CD14-positive monocyte (primary cell): ENCODE results near the gene MAP3K1. TPM values are rescaled to one million over a fixed set of nuclear protein-coding genes. Genes with fewer than 3 reads are reported as not detected.

ENCODE experiments used
- DNase-seq, 3 donors: peaks; one replicate each; pipeline ENCODE4 v3.0.0-alpha.2; 2011 to 2022
- H2AFZ ChIP-seq: 2 replicates; pipeline ENCODE4 v1.6.0; 2012; ENCODE audit warnings: mild to moderate bottlenecking, low read depth, low read length, inconsistent platforms; ENCODE audit not compliant: insufficient read depth, poor library complexity, severe bottlenecking
- H3K27ac ChIP-seq, 2 donors: 1 replicate in 1 of 2; 2 replicates in 1 of 2; pipeline ENCODE4 v1.5.1; 2012 to 2013; ENCODE audit warnings: low read length in 2 of 2, control low read depth in 1 of 2, inconsistent platforms in 1 of 2, low read depth in 1 of 2, mild to moderate bottlenecking in 1 of 2
- H3K27me3 ChIP-seq, 2 donors: one replicate each; pipeline versions ENCODE4 v1.6.0 to v1.6.1; 2011 to 2013; ENCODE audit warnings: low read length in 2 of 2; ENCODE audit not compliant: control insufficient read depth in 2 of 2, insufficient read depth in 2 of 2
- H3K36me3 ChIP-seq, 2 donors: replicated peaks in 1 of 2; 1 replicate in 1 of 2; 2 replicates in 1 of 2; pipeline versions ENCODE4 v1.5.1 to v1.6.1; 2012 to 2013; ENCODE audit warnings: low read length in 2 of 2, control low read depth in 1 of 2, inconsistent platforms in 1 of 2, mild to moderate bottlenecking in 1 of 2; ENCODE audit not compliant: insufficient read depth in 2 of 2, control insufficient read depth in 1 of 2
- H3K4me1 ChIP-seq, 2 donors: 1 replicate in 1 of 2; 2 replicates in 1 of 2; pipeline versions ENCODE4 v1.5.1 to v1.6.1; 2012 to 2013; ENCODE audit warnings: low read length in 2 of 2, control low read depth in 1 of 2, inconsistent platforms in 1 of 2, mild to moderate bottlenecking in 1 of 2, moderate library complexity in 1 of 2; ENCODE audit not compliant: insufficient read depth in 2 of 2, control insufficient read depth in 1 of 2
- H3K4me2 ChIP-seq: replicated peaks from 2 replicates; pipeline ENCODE3; 2012; ENCODE audit warnings: low read length, moderate library complexity, mild to moderate bottlenecking; ENCODE audit not compliant: poor library complexity, severe bottlenecking; ENCODE audit errors: extremely low read depth
- H3K4me3 ChIP-seq, 3 experiments: fragments of 200-600 bp in 1 of 3; sonication (generic) in 1 of 3; replicated peaks in 1 of 3; 1 replicate in 2 of 3; 2 replicates in 1 of 3; pipeline ENCODE4 v1.5.1; 2011 to 2013; ENCODE audit warnings: low read length in 3 of 3, mild to moderate bottlenecking in 3 of 3, control low read depth in 2 of 3, low read depth in 2 of 3, inconsistent platforms in 1 of 3, moderate library complexity in 1 of 3
- H3K79me2 ChIP-seq: 2 replicates; pipeline ENCODE4 v1.6.0; 2012; ENCODE audit warnings: mild to moderate bottlenecking, control low read depth, inconsistent platforms, low read length, moderate library complexity; ENCODE audit not compliant: insufficient read depth
- H3K9ac ChIP-seq: 2 replicates; pipeline ENCODE4 v1.6.0; 2017; ENCODE audit warnings: low read length, mild to moderate bottlenecking; ENCODE audit not compliant: insufficient read depth, poor library complexity, severe bottlenecking
- H3K9me3 ChIP-seq, 2 donors: replicated peaks in 1 of 2; 1 replicate in 1 of 2; 2 replicates in 1 of 2; pipeline versions ENCODE4 v1.5.1 to v1.6.1; 2012 to 2013; ENCODE audit warnings: low read length in 2 of 2, control low read depth in 1 of 2; ENCODE audit not compliant: control insufficient read depth in 1 of 2, insufficient read depth in 1 of 2
- H4K20me1 ChIP-seq: 2 replicates; pipeline ENCODE4 v1.6.0; 2012; ENCODE audit warnings: mild to moderate bottlenecking, low read length, control low read depth, moderate library complexity; ENCODE audit not compliant: insufficient read depth
- H3K27ac Mint-ChIP-seq, 7 donors: one replicate each; pipeline ENCODE4 v1.8.0; 2020; ENCODE audit warnings: mild to moderate bottlenecking in 7 of 7, mixed read lengths in 7 of 7, moderate library complexity in 6 of 7, inconsistent platforms in 2 of 7
- H3K27me3 Mint-ChIP-seq, 3 donors: one replicate each; pipeline ENCODE4 v1.8.0; 2021 to 2022; ENCODE audit warnings: low read depth in 3 of 3, mild to moderate bottlenecking in 3 of 3, mixed read lengths in 3 of 3, moderate library complexity in 3 of 3, inconsistent platforms in 1 of 3
- H3K36me3 Mint-ChIP-seq, 2 donors: one replicate each; pipeline ENCODE4 v1.8.0; 2020; ENCODE audit warnings: mixed read lengths in 2 of 2, inconsistent platforms in 1 of 2, mild to moderate bottlenecking in 1 of 2
- H3K4me1 Mint-ChIP-seq: one replicate; pipeline ENCODE4 v1.8.0; 2020; ENCODE audit warnings: mild to moderate bottlenecking, mixed read lengths
- H3K4me3 Mint-ChIP-seq, 2 donors: one replicate each; pipeline ENCODE4 v1.8.0; 2020; ENCODE audit warnings: mild to moderate bottlenecking in 2 of 2, mixed read lengths in 2 of 2, moderate library complexity in 1 of 2
- H3K9me3 Mint-ChIP-seq, 7 donors: one replicate each; pipeline ENCODE4 v1.8.0; 2020 to 2022; ENCODE audit warnings: mixed read lengths in 7 of 7, mild to moderate bottlenecking in 6 of 7, moderate library complexity in 6 of 7, inconsistent platforms in 2 of 7
- CTCF ChIP-seq: fragments of 200-600 bp; IDR thresholded peaks from one replicate; pipeline ENCODE4 v1.8.0; 2022; ENCODE audit warnings: antibody characterized with exemption, mild to moderate bottlenecking
- WGBS: methylation state at CpG from one replicate; pipeline ENCODE4 v1.1.5; 2013; ENCODE audit warnings: missing lambda C conversion rate; ENCODE audit not compliant: insufficient coverage; 5-methylcytosine and 5-hydroxymethylcytosine counted together
- intact Hi-C, 2 donors: fragments of 100-400 bp; cut with micrococcal nuclease; formaldehyde crosslinking; loops; one replicate each; pipeline versions ENCODE4 v1.15.0 to v1.15.1; 2023
- polyA plus RNA-seq, 3 donors: library from polyadenylated mRNA; depleted of rRNA in 1 of 3; unstranded in 2 of 3; stranded (reverse) in 1 of 3; fragments of 300-500 nt in 2 of 3; fragments of >200 nt in 1 of 3; fragmentation: Illumina TruSeq in 2 of 3; gene quantifications; 1 replicate in 2 of 3; 2 replicates in 1 of 3; pipeline ENCODE4 v1.2.3, GENCODE V29; 2012 to 2021

The MAP3K1 gene
- polyA plus RNA-seq, 3 donors = 44.7 to 62.1 (median 45.6) TPM

- peaks cover 0 to 4% (median 2%) of the 10 kb centered on the region in 3 donors for H3K27me3 Mint-ChIP-seq
- Histone ChIP-seq H4K20me1 (no peaks in the 10 kb centered on the region), H3K9me3 (no peaks in the 10 kb centered on the region), H3K4me3 (no peak overlapping the region), H3K27me3 (no peaks in the 10 kb centered on the region), H3K36me3 (no peaks in the 10 kb centered on the region), H2AFZ (no peak overlapping the region), H3K4me1 (no peaks in the 10 kb centered on the region), H3K27ac (no peak overlapping the region), H3K4me2 (no peak overlapping the region), H3K9ac (no peak overlapping the region), H3K79me2 (no peaks in the 10 kb centered on the region)
- H3K27ac Mint-ChIP-seq = no peak overlapping the region
- DNase-seq = no peak
- no peak for TF ChIP-seq CTCF
- no peak overlapping the region for H3K4me3 Mint-ChIP-seq
- no peaks in the 10 kb centered on the region for H3K4me1 Mint-ChIP-seq
- H3K9me3 Mint-ChIP-seq = peaks cover 0 to 4% (median 1%) of the 10 kb centered on the region in 7 donors
- intact Hi-C loops = no loop called here
- H3K36me3 Mint-ChIP-seq = peaks cover 0 to 2% of the 10 kb centered on the region in 2 donors
These were observed 15.2 kb upstream of the MAP3K1 start for GRCh38 chr5:56800186-56800585.

GRCh38 chr5:56801256-56801655 is 14.1 kb upstream of the MAP3K1 start:
- Histone ChIP-seq H2AFZ (no peak overlapping the region), H3K27me3 (no peaks in the 10 kb centered on the region), H3K4me3 (no peak overlapping the region), H3K9me3 (no peaks in the 10 kb centered on the region), H3K27ac (no peak overlapping the region), H3K79me2 (no peaks in the 10 kb centered on the region), H3K9ac (no peak overlapping the region), H4K20me1 (no peaks in the 10 kb centered on the region), H3K4me1 (no peaks in the 10 kb centered on the region), H3K4me2 (no peak overlapping the region), H3K36me3 (no peaks in the 10 kb centered on the region)
- Mint-ChIP-seq H3K27ac (no peak overlapping the region), H3K4me3 (no peak overlapping the region), H3K9me3 (peaks cover 0 to 3% (median 0%) of the 10 kb centered on the region in 7 donors), H3K27me3 (peaks cover 0 to 4% (median 1%) of the 10 kb centered on the region in 3 donors), H3K36me3 (peaks cover 0 to 2% of the 10 kb centered on the region in 2 donors), H3K4me1 (no peaks in the 10 kb centered on the region)
- no peak for TF ChIP-seq CTCF
- intact Hi-C loops = no loop called here
- no peak for DNase-seq
- no CpG with 5 or more reads among the region's 3 CpGs for WGBS
